CD14-positive monocyte (primary cell): ENCODE data around the gene OR4D11. TPM values are rescaled to one million over a fixed set of nuclear protein-coding genes. Genes with fewer than 3 reads are reported as not detected.

Experiments
- DNase-seq, 3 donors: peaks; one replicate each; pipeline ENCODE4 v3.0.0-alpha.2; 2011 to 2022
- H2AFZ ChIP-seq: 2 replicates; pipeline ENCODE4 v1.6.0; 2012; ENCODE audit warnings: mild to moderate bottlenecking, low read depth, low read length, inconsistent platforms; ENCODE audit not compliant: insufficient read depth, poor library complexity, severe bottlenecking
- H3K27ac ChIP-seq, 2 donors: 1 replicate in 1 of 2; 2 replicates in 1 of 2; pipeline ENCODE4 v1.5.1; 2012 to 2013; ENCODE audit warnings: low read length in 2 of 2, control low read depth in 1 of 2, inconsistent platforms in 1 of 2, low read depth in 1 of 2, mild to moderate bottlenecking in 1 of 2
- H3K27me3 ChIP-seq, 2 donors: one replicate each; pipeline versions ENCODE4 v1.6.0 to v1.6.1; 2011 to 2013; ENCODE audit warnings: low read length in 2 of 2; ENCODE audit not compliant: control insufficient read depth in 2 of 2, insufficient read depth in 2 of 2
- H3K36me3 ChIP-seq, 2 donors: replicated peaks in 1 of 2; 1 replicate in 1 of 2; 2 replicates in 1 of 2; pipeline versions ENCODE4 v1.5.1 to v1.6.1; 2012 to 2013; ENCODE audit warnings: low read length in 2 of 2, control low read depth in 1 of 2, inconsistent platforms in 1 of 2, mild to moderate bottlenecking in 1 of 2; ENCODE audit not compliant: insufficient read depth in 2 of 2, control insufficient read depth in 1 of 2
- H3K4me1 ChIP-seq, 2 donors: 1 replicate in 1 of 2; 2 replicates in 1 of 2; pipeline versions ENCODE4 v1.5.1 to v1.6.1; 2012 to 2013; ENCODE audit warnings: low read length in 2 of 2, control low read depth in 1 of 2, inconsistent platforms in 1 of 2, mild to moderate bottlenecking in 1 of 2, moderate library complexity in 1 of 2; ENCODE audit not compliant: insufficient read depth in 2 of 2, control insufficient read depth in 1 of 2
- H3K4me2 ChIP-seq: replicated peaks from 2 replicates; pipeline ENCODE3; 2012; ENCODE audit warnings: low read length, moderate library complexity, mild to moderate bottlenecking; ENCODE audit not compliant: poor library complexity, severe bottlenecking; ENCODE audit errors: extremely low read depth
- H3K4me3 ChIP-seq, 3 experiments: fragments of 200-600 bp in 1 of 3; sonication (generic) in 1 of 3; replicated peaks in 1 of 3; 1 replicate in 2 of 3; 2 replicates in 1 of 3; pipeline ENCODE4 v1.5.1; 2011 to 2013; ENCODE audit warnings: low read length in 3 of 3, mild to moderate bottlenecking in 3 of 3, control low read depth in 2 of 3, low read depth in 2 of 3, inconsistent platforms in 1 of 3, moderate library complexity in 1 of 3
- H3K79me2 ChIP-seq: 2 replicates; pipeline ENCODE4 v1.6.0; 2012; ENCODE audit warnings: mild to moderate bottlenecking, control low read depth, inconsistent platforms, low read length, moderate library complexity; ENCODE audit not compliant: insufficient read depth
- H3K9ac ChIP-seq: 2 replicates; pipeline ENCODE4 v1.6.0; 2017; ENCODE audit warnings: low read length, mild to moderate bottlenecking; ENCODE audit not compliant: insufficient read depth, poor library complexity, severe bottlenecking
- H3K9me3 ChIP-seq, 2 donors: replicated peaks in 1 of 2; 1 replicate in 1 of 2; 2 replicates in 1 of 2; pipeline versions ENCODE4 v1.5.1 to v1.6.1; 2012 to 2013; ENCODE audit warnings: low read length in 2 of 2, control low read depth in 1 of 2; ENCODE audit not compliant: control insufficient read depth in 1 of 2, insufficient read depth in 1 of 2
- H4K20me1 ChIP-seq: 2 replicates; pipeline ENCODE4 v1.6.0; 2012; ENCODE audit warnings: mild to moderate bottlenecking, low read length, control low read depth, moderate library complexity; ENCODE audit not compliant: insufficient read depth
- H3K27ac Mint-ChIP-seq, 7 donors: one replicate each; pipeline ENCODE4 v1.8.0; 2020; ENCODE audit warnings: mild to moderate bottlenecking in 7 of 7, mixed read lengths in 7 of 7, moderate library complexity in 6 of 7, inconsistent platforms in 2 of 7
- H3K27me3 Mint-ChIP-seq, 3 donors: one replicate each; pipeline ENCODE4 v1.8.0; 2021 to 2022; ENCODE audit warnings: low read depth in 3 of 3, mild to moderate bottlenecking in 3 of 3, mixed read lengths in 3 of 3, moderate library complexity in 3 of 3, inconsistent platforms in 1 of 3
- H3K36me3 Mint-ChIP-seq, 2 donors: one replicate each; pipeline ENCODE4 v1.8.0; 2020; ENCODE audit warnings: mixed read lengths in 2 of 2, inconsistent platforms in 1 of 2, mild to moderate bottlenecking in 1 of 2
- H3K4me1 Mint-ChIP-seq: one replicate; pipeline ENCODE4 v1.8.0; 2020; ENCODE audit warnings: mild to moderate bottlenecking, mixed read lengths
- H3K4me3 Mint-ChIP-seq, 2 donors: one replicate each; pipeline ENCODE4 v1.8.0; 2020; ENCODE audit warnings: mild to moderate bottlenecking in 2 of 2, mixed read lengths in 2 of 2, moderate library complexity in 1 of 2
- H3K9me3 Mint-ChIP-seq, 7 donors: one replicate each; pipeline ENCODE4 v1.8.0; 2020 to 2022; ENCODE audit warnings: mixed read lengths in 7 of 7, mild to moderate bottlenecking in 6 of 7, moderate library complexity in 6 of 7, inconsistent platforms in 2 of 7
- WGBS: methylation state at CpG from one replicate; pipeline ENCODE4 v1.1.5; 2013; ENCODE audit warnings: missing lambda C conversion rate; ENCODE audit not compliant: insufficient coverage; 5-methylcytosine and 5-hydroxymethylcytosine counted together
- intact Hi-C, 2 donors: fragments of 100-400 bp; cut with micrococcal nuclease; formaldehyde crosslinking; loops; one replicate each; pipeline versions ENCODE4 v1.15.0 to v1.15.1; 2023
- polyA plus RNA-seq, 3 donors: library from polyadenylated mRNA; depleted of rRNA in 1 of 3; unstranded in 2 of 3; stranded (reverse) in 1 of 3; fragments of 300-500 nt in 2 of 3; fragments of >200 nt in 1 of 3; fragmentation: Illumina TruSeq in 2 of 3; gene quantifications; 1 replicate in 2 of 3; 2 replicates in 1 of 3; pipeline ENCODE4 v1.2.3, GENCODE V29; 2012 to 2021
- TF ChIP-seq, protein P1 (sequence below): fragments of 200-600 bp; IDR thresholded peaks from one replicate; pipeline ENCODE4 v1.8.0; 2022; ENCODE audit warnings: antibody characterized with exemption, mild to moderate bottlenecking

Gene OR4D11
- polyA plus RNA-seq, 3 donors = not detected

DNA sequence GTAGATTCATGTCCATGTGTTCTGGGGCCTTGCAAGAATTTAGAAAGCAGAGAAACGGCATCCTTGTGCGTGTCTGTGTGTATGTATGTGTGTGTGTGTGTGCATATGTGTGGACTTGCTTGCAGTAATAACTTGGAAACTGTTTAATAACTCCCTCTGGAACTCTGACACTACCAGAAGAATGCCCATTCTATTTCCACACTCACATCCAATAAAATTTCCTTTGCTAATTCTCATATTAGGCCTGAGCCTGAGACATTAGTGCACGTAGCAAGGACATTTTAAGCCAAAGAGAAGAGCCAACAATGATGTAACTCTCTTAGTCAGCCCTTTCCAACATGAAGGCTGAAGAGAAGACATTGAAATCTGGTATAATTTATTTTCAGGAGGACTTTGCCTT, 43.5 kb upstream of the OR4D11 start:
- Histone ChIP-seq H3K36me3 (no peaks in the 10 kb centered on the region), H3K9me3 (no peaks in the 10 kb centered on the region), H3K27ac (no peak overlapping the region), H3K79me2 (no peaks in the 10 kb centered on the region), H3K4me2 (no peak overlapping the region), H3K4me3 (no peak overlapping the region), H3K27me3 (no peaks in the 10 kb centered on the region), H4K20me1 (no peaks in the 10 kb centered on the region), H2AFZ (no peak overlapping the region), H3K4me1 (no peaks in the 10 kb centered on the region), H3K9ac (no peak overlapping the region)
- no peak for DNase-seq
- Mint-ChIP-seq H3K4me1 (no peaks in the 10 kb centered on the region), H3K27me3 (peaks cover 0 to 2% (median 0%) of the 10 kb centered on the region in 3 donors), H3K36me3 (no peaks in the 10 kb centered on the region), H3K9me3 (peaks cover 0 to 5% (median 2%) of the 10 kb centered on the region in 7 donors), H3K4me3 (no peak overlapping the region), H3K27ac (no peak overlapping the region)
- intact Hi-C loops = no loop called here
- TF ChIP-seq, protein P1, sequence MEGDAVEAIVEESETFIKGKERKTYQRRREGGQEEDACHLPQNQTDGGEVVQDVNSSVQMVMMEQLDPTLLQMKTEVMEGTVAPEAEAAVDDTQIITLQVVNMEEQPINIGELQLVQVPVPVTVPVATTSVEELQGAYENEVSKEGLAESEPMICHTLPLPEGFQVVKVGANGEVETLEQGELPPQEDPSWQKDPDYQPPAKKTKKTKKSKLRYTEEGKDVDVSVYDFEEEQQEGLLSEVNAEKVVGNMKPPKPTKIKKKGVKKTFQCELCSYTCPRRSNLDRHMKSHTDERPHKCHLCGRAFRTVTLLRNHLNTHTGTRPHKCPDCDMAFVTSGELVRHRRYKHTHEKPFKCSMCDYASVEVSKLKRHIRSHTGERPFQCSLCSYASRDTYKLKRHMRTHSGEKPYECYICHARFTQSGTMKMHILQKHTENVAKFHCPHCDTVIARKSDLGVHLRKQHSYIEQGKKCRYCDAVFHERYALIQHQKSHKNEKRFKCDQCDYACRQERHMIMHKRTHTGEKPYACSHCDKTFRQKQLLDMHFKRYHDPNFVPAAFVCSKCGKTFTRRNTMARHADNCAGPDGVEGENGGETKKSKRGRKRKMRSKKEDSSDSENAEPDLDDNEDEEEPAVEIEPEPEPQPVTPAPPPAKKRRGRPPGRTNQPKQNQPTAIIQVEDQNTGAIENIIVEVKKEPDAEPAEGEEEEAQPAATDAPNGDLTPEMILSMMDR = no peak
- 100% methylated on average over 1 of the region's 3 CpGs for WGBS

DNA sequence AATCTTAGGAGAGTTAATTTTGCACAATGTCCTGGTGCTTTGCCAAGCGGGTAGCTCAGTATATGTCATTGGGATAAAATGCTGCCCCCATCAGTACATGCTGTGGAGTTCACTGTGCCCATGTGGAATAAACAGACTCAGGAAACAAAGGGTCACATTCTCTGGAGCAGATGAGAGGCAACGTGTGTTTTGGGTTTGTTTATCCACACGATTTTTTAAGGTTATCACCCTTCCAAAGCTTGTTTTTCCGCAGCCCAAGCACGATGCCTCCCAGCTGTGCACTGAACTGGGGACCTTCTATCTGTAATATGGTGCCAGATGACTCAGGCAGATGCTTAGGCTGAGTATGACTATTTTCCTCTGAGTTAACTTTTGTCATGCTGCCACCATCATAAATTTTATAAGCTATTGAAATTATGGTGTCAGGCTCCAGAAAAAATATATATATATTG, 40.2 kb upstream of the OR4D11 start:
- no peak overlapping the region for H2AFZ ChIP-seq
- H3K4me1 ChIP-seq = no peaks in the 10 kb centered on the region
- Mint-ChIP-seq H3K4me1 (no peaks in the 10 kb centered on the region), H3K36me3 (no peaks in the 10 kb centered on the region), H3K27ac (no peak overlapping the region), H3K4me3 (no peak overlapping the region), H3K27me3 (peaks cover 0 to 2% (median 0%) of the 10 kb centered on the region in 3 donors), H3K9me3 (peaks cover 0 to 9% (median 4%) of the 10 kb centered on the region in 7 donors)
- TF ChIP-seq, protein P1 = no peak
- H3K4me3 ChIP-seq = no peak overlapping the region
- H3K27me3 ChIP-seq = no peaks in the 10 kb centered on the region
- H3K9me3 ChIP-seq = no peaks in the 10 kb centered on the region
- intact Hi-C loops = no loop called here
- H3K9ac ChIP-seq = no peak overlapping the region
- H3K4me2 ChIP-seq = no peak overlapping the region
- no peaks in the 10 kb centered on the region for H3K79me2 ChIP-seq
- 93% methylated on average over 5 of the region's 5 CpGs for WGBS
- no peak for DNase-seq
- no peaks in the 10 kb centered on the region for H4K20me1 ChIP-seq
- H3K27ac ChIP-seq = no peak overlapping the region
- no peaks in the 10 kb centered on the region for H3K36me3 ChIP-seq
